Caki2 (cell line): ENCODE results near the gene RSRC1. TPM values are rescaled to one million over a fixed set of nuclear protein-coding genes. Genes with fewer than 3 reads are reported as not detected.
"Not testable (repeated sequence)": the region's sequence is repeated elsewhere in the genome, so short reads cannot be mapped to it uniquely, and the experiment has no call there.

Source experiments
- DNase-seq: peaks from one replicate; pipeline ENCODE4 v3.0.0-alpha.2; 2015; ENCODE audit warnings: low read depth
- in situ Hi-C: cut with HindIII; loops from 2 replicates; pipeline ENCODE4 v1.10.0; 2016; ENCODE audit warnings: low sequenced_read_pairs, low pct_unique_long_range_greater_than_20kb, mixed read lengths
- total RNA-seq: library from RNA; depleted of rRNA; stranded (reverse); fragments of >200 nt; shearing (Covaris generic); gene quantifications from 2 replicates; pipeline ENCODE4 v1.2.3, GENCODE V29; 2014; ENCODE audit warnings: low replicate concordance

The RSRC1 gene
- total RNA-seq, 1 experiment from 2014 or later, result 72.1 TPM

GRCh38 chr3:158169091-158169491 is 59.2 kb downstream of the RSRC1 start:
- peak; percentile 66 for DNase-seq
- in situ Hi-C loops, result no loop called here

DNA sequence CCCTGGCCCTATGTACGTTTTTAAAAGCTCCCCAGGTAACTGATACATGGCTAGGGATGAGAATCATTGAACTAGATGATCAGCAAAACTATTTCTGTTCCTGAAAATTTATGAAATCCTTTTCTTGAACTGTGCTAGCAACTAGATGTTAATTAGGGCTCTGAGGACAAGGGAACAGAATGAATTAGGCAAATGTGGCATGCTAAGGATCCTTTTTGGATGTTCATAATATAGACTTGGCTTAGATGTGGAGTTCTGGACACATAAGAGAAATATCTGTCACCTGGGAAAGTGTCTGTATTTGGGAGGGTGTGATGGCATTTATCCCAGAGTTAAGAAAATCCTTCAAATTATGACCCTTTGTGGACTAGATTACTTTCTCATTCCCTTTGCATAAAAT is 71.2 kb downstream of the RSRC1 start:
- in situ Hi-C loops, result no loop called here
- DNase-seq, result no peak

GRCh38 chr3:158185711-158186110 is 75.8 kb downstream of the RSRC1 start:
- in situ Hi-C loops, result no loop called here
- no peak for DNase-seq

DNA sequence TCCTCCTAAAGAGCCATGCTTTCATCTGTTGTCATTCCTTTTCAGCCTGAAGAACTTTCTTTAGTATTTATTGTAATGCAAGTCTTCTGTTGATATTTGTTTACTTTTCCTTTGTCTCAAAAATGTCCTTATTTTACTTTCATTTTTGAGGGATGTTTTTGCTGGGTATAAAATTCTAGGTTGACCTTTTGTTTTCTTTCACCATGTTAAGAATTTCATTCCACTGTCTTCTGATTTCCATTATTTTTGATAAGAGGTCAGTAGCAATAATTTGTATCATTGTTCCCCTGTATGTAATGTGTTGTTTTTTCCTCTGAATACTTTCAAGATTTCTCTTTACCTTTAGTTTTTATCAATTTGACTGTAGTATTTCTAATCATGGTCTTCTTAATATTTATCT is 91.1 kb downstream of the RSRC1 start:
- no peak for DNase-seq
- in situ Hi-C loops, result no loop called here

DNA sequence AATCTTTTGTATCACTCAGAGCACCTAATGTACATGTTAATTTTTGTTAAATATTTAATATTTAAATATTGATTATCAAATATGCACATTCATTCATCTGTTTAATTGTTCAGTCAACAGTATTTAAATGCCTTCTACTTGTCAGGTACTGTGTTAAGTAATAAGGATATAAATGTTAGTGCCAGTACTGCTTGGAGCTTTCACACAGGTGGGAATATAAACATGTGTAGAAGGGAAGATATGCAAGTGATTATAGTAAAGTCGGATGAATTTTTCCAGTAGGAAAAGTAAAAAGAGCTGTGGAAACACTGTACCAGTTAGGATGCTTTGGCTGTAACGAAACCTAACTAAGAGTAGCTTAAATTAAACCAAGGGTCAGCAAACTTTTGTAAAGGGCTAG is 95.4 kb downstream of the RSRC1 start:
- in situ Hi-C loops, result no loop called here
- DNase-seq, result no peak

DNA sequence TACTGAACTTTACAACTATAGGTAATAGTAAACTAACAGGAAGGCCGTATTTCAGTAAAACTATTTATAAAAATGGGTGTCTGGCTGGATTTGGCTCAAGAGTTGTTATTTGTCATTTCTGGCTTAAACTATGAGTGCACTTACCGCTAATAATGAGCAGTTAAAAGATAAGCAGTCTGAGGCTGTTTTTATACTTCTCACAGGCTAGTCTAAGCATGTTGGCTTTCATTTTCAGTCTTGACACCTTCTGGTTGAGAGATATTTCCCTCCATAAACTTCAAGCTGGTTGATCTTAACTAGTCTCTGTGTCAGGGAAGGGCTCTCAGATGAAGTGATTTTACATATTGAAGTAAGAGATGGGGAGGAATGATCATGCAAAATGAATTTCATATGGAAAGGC is 96.1 kb downstream of the RSRC1 start:
- no peak for DNase-seq
- in situ Hi-C loops, result no loop called here

GRCh38 chr3:158210067-158210466 is 100.2 kb downstream of the RSRC1 start:
- no peak for DNase-seq
- in situ Hi-C loops, result no loop called here

DNA sequence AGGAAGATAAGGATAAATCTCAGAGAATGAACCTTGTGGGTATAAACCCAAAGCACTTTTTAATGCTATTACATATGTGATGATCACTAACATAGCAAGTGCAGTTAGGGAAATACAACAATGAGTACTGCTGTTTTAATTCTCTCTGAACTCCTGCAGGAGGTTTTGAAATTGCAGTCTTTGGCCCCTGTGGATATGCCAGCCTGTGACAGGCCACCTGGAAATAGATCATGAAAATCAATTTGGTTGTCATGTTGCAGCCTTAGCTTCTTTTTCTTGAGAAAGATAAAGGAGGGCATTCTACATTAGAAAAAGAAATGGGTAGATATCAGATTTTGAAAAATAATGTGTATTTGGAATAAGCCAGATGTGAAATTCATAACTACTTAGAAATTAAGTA is 103.6 kb downstream of the RSRC1 start:
- in situ Hi-C loops, result no loop called here
- DNase-seq, result no peak

DNA sequence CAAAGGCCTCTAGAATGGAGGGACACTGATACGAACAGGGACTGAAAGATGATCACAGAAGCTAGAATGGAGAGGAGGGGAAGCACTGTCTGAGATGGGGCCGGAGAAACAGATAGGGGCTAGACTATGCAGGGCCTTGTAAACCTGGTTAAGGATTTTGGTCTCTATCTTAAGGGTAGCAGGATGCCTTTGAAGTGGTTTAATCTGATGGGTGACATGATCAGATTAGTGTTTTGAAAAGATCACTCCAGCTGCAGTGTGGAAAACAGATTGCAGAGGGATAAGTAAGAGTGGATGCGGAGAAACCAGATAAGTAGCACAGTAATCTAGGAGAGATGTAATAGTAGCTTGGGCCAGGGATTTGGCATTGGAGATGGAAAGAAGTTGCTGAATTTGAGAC is 108.1 kb downstream of the RSRC1 start:
- DNase-seq, result no peak
- in situ Hi-C loops, result no loop called here

GRCh38 chr3:158220575-158220974 is 110.7 kb downstream of the RSRC1 start:
- DNase-seq, result no peak
- in situ Hi-C loops, result no loop called here

DNA sequence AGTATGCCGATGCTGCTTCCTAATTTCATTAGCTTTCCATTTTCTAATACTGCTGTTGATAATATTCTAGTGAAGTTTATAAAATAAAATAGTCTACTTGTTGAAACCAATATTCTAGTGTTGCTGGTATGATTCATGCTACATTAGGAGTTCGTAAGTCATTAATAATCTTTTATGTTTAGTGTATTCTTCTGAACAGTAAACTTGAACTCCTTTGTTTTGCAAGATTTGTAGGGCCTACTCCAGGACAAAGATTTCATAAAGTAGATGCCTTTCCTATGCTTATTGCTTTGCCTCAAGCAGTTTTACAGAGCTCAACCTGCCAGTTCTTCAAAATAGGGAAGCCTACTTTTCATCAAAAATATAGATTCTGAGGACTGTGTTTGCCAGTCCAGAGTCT is 111.5 kb downstream of the RSRC1 start:
- in situ Hi-C loops, result no loop called here
- no peak for DNase-seq

DNA sequence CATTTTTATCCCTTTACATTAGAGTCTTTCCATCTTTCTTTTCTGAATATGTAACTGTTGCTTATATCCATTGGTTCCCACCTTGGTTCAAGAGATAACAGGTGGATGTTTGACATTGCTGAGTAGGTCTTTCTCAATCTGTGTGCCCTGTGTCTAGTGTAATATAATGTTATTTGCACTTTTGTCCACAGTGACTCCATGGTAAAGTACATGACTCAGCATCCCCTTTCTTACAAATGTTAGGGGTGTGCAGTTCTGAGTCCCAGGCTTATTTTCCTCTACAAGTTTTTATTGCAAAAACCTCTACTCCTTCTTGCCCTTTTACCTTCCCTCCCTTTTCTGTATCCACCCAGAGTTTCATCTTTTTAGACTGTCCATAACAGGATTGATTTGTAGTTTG is 116.5 kb downstream of the RSRC1 start:
- in situ Hi-C loops, result no loop called here

GRCh38 chr3:158228942-158229341 is 119.1 kb downstream of the RSRC1 start:
- DNase-seq, in situ Hi-C loops: not testable (repeated sequence)

More for the DNA sequence above, 116.5 kb downstream of the RSRC1 start:
- no peak for DNase-seq

DNA sequence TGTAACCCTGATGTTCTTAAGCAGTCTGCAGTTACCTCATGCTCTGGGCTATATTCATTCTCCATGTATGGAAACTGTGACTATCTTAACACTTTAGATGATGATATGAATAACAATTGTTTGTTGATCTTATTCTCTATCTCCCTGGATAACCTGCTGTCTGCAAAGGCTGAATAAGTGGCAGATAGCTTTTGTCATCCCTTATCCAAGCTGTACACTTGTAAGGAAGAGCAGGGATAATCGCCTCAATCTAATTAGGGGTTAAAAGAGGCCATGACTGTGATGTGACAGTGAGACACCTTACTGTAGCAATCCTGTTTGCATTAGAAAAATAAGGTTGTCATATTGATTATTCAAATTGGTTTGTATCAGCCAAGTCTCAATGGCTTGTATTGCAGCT is 123.9 kb downstream of the RSRC1 start:
- DNase-seq, result no peak
- in situ Hi-C loops, result no loop called here

DNA sequence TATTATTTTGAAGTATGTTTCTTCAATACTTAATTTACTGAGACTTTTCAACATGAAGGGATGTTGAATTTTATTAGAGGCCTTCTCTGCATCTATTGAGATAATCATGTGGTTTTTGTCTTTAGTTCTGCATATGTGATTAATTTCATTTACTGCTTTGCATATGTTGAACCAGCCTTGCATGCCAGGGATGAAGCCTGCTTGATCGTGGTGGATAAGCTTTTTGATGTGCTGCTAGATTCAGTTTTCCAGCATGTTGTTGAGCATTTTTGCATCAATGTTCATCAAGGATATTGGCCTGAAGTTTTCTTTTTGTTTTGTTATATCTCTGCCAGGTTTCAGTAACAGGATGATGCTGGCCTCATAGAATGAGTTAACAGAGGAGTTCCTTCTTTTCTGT is 134.4 kb downstream of the RSRC1 start:
- DNase-seq, result no peak
- in situ Hi-C loops, result no loop called here

DNA sequence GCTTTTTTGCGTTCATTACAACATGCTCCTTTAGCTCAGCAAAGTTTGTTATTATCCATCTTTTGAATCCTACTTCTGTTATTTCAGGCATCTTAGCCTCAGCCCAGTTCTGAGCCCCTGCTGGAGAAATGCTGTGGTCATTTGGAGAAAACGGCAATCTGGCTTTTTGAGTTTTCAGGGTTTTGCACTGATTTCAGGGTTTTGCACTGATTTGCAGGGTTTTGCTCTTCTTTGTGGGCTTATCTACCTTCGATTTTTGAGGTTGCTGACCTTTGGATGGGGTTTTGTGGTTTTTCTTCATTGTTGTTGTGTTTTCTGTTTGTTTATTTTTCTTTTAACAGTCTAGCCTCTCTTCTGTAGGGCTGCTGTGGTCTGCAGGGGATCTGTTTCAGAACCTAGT is 137.4 kb downstream of the RSRC1 start:
- no peak for DNase-seq
- in situ Hi-C loops, result no loop called here

DNA sequence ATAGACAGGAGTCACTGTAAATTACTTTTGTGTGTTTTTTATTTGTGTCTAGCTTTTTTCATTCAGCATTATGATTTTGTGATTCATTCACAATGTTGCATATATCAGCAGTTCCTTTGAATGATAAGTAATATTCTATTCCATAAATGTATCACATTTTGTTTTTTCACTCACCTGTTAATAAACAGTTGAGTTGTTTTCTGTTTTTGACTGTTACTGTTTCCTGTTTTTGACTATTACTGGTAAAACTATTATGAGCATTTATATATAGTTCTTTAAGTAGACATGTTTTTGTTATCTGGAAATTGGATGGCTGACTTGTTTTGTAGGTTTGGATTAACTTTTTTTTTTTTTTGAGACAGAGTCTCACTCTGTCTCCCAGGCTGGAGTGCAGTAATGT is 138.4 kb downstream of the RSRC1 start:
- in situ Hi-C loops, result no loop called here
- no peak for DNase-seq

- in situ Hi-C loops, result no loop called here
Measured at GRCh38 chr3:158249183-158249582, 139.3 kb downstream of the RSRC1 start.

DNA sequence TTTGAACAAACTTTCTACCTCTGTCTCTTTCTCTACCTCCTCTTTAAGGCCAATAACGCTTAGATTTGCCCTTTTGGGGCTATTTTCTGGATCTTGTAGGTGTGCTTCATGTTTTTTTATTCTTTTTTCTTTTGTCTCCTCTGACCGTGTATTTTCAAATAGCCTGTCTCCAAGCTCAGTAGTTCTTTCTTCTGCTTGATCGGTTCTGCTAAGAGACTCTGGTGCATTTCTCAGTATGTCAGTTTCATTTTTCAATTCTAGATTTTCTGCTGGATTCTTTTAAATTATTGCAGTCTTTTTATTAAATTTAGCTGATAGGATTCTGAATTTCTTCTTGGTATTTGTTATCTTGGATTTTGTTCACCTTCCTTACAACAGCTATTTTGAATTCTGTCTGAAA is 148.7 kb downstream of the RSRC1 start:
- DNase-seq, result no peak
- in situ Hi-C loops, result no loop called here

More at GRCh38 chr3:158249183-158249582, 139.3 kb downstream of the RSRC1 start:
- DNase-seq, result no peak

DNA sequence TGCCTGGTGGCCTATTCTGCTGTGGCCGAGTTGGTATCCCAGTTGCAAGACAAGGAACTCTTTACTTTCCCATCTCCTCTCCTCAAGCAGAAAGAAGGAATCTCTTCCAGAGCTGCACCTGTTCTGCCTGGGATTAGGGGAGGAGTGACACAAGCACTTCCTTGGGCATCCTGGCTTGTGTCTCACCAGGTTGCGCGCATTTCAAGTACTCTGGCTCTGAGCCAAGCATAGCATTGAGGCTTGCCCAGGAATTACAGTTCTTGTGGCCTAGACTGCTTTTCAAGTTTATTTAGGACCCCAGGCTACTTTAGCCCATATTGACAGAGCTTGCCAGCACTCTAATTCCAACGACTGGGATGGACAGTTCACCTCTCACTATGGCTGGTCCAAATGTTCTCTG is 150.5 kb downstream of the RSRC1 start:
- DNase-seq, result no peak
- in situ Hi-C loops, result no loop called here

DNA sequence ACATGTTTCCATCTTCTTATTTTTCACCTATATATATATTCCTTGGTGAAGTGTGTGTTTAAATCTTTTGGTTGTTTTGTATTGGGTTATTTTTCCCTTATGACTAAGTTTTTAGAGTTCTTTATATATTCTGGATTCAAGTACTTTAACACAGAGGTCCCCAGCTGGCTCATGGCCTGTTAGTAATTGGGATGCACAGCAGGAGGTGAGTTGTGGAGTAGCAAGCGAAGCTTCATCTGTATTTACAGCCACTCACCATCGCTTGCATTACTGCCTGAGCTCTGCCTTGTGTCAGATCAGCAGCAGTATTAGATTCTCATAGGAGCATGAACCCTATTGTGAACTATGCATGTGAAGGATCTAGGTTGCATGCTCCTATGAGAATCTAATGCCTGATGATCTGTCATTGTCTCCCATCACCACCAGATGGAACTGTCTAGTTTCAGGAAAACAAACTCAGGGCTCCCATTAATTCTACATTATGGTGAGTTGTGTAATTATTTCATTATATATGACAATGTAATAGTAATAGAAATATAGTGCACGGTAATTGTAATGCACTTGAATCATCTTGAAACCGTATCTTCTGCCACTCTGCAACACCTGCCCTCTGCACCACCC is 151.6 kb downstream of the RSRC1 start:
- no peak for DNase-seq
- in situ Hi-C loops, result no loop called here
